CD4-positive, alpha-beta T cell treated with Interleukin-1 beta for 1 hour (primary cell): ENCODE measurements around the gene FER.
"Not testable (repeated sequence)": the region's sequence is repeated elsewhere in the genome, so short reads cannot be mapped to it uniquely, and the experiment has no call there.

ENCODE experiments used
- DNase-seq, 2 donors: peaks; one replicate each; pipeline ENCODE4 v3.0.0-alpha.2; 2020 to 2022

The FER gene

DNA sequence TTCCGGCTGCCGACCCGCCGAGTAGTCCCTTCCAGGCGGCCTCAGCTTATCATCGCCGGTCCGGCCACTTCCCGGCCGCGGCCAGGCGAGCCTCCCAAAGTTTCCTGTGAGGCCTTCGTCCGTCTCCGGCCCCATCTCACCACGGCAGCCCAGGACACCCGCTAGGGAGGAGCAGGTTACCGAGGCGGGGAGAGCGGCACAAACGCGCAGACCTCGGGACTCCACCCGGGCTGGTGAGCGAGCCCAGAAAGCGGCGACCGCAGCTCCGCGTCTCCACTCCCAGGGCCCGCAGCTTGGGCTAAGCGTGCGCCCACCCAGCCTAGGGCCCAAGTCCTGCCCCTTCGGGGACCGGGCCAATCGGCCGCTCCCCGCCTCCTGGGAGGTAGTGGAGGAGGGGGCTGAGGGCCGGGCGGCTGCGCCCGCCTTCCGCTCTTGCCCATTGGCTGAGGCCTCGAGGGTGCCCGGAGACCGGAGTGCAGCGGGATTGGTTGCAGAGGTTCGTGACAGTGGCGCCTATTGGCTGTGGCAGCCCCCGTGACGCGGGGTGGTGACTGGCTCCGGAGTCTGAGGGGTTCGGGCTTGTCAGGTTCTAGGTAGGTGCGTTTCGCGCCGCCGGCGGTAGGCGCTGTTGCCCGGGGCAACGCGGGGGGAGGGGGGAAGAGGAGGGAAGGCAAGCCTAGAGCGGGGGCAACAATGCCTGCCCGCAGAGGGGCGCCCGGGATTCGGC, 867 bp downstream of the FER start:
- DNase-seq = peak; percentile 99

GRCh38 chr5:108749128-108749861, 1.6 kb downstream of the FER start:
- peak in 1 of 2 donors; percentile 59 for DNase-seq

DNA sequence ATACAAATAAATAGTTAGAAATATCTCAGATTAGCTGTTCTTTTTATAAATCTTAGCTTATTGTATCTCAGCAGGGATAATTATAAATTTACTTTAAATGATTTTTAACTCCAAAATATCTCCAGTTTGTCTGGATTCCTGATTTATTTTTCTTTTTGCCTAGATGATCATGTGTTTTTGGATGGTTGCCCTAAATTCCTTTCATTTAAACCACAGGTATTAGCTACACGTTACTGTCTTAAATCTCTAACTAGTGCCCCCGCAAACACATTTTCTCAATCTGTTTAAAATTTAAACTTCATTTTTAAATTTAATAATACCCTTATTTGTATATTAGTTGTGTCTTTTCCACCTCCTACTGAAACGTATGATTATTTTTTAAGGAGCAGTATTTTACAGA, 5.6 kb downstream of the FER start:
- DNase-seq = no peak

- DNase-seq = no peak
Measured at GRCh38 chr5:108753877-108754276, 6.2 kb downstream of the FER start.

- DNase-seq = peak in 1 of 2 donors; percentile 7
Measured at GRCh38 chr5:108760512-108760911, 12.8 kb downstream of the FER start.

- no peak for DNase-seq
Measured at GRCh38 chr5:108762660-108763059, 15.0 kb downstream of the FER start.

- DNase-seq = no peak
Measured at GRCh38 chr5:108763222-108763916, 15.7 kb downstream of the FER start.

DNA sequence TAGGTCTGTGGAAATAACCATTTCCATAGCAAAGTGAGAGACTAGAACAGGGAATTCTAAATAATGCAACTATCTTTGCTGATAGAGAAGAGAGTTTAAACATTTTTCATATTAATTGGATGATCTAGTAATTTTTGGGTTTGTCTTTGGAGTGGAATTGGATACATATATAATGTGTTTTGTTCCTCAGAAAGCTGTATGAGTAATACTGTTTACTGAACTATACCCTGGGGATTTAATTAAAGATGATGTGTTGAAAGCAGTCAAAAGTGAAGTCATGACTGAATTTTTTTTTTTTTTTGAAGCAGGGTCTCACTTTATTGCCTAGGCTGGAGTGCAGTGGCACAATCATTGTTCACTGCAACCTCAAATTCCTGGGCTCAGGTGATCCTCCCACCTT, 17.9 kb downstream of the FER start:
- no peak for DNase-seq

DNA sequence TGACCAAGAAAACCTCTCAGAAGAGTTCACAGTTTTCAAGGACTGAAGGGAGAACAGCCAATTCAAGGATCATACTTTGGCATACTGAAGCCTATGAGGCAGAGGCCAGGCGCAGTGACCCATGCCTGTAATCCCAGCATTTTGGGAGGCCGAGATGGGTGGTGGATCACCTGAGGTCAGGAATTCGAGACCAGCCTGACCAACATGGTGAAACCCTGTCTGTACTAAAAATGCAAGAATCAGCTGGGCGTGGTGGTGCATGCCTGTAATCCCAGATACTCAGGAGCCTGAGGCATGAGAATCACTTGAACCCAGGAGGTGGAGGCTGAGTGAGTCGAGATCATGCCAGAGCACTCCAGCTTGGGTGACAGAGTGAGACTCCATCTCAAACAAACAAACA, 19.2 kb downstream of the FER start:
- not testable (repeated sequence) for DNase-seq

DNA sequence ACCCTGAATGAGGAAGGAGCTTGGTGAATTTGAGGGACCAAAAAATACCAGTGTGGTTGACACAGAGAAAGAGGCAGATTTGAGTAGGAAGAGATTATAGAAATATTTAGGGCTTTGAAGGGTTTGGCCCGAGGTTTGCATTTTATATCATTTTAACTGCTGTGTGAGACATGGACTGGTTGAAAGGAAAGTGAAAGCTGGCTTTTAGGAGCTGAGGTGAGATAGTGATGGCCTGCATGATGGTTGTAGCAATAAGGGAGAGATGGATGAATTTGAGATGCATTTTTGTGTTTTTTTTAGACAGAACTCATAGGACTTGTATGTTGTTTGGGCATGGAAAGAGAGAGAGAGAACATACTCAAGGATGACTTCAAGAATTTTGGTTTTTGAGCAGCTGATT, 21.7 kb downstream of the FER start:
- no peak for DNase-seq

DNA sequence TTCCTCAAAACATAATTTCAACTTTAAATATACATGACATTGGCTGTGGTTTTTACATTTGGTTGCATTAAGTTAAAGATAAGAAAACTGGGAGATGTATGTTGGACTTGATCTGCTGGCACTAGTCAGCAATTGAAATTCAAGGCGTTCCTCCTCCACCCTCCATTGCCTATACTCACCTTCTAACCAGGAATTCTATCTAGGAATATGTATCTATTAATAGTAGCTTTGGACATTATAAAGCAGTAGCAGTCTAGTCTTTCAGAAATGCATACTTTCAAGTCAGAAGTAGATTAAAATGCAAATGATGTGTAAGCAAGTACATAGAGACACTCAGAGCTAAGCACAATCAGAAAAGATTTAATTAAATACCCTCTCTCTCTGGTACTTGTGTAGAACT, 24.9 kb downstream of the FER start:
- DNase-seq = no peak

DNA sequence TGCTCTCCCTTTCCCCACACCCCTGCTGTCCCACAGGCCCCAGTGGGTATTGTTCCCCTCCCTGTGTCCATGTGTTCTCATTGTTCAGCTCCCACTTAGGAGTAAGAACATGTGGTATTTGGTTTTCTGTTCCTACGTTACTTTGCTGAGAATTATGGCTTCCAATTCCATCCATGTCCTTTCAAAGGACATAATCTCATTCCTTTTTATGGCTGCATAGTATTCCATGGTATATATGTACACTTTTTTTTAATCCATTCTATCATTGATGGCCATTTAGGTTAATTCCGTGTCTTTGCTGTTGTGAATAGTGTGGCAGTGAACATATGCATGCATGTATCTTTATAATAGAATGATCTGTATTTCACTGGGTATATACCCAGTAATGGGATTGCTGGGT, 25.6 kb downstream of the FER start:
- DNase-seq = no peak

DNA sequence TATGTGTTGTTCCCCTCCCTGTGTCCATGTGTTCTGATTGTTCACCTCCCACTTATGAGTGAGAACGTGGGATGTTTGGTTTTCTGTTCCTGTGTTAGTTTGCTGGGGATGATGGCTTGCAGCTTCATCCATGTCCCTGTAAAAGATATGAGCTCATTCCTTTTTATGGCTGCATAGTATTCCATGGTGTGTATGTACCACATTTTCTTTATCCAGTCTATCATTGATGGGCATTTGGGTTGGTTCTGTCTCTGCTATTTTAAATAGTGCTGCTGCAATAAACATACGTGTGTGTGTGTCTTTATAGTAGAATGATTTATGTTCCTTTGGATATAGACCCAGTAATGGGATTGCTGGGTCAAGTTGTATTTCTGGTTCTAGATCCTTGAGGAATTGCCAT, 26.4 kb downstream of the FER start:
- DNase-seq = not testable (repeated sequence)

- not testable (repeated sequence) for DNase-seq
Measured at GRCh38 chr5:108777582-108777981, 29.9 kb downstream of the FER start.

DNA sequence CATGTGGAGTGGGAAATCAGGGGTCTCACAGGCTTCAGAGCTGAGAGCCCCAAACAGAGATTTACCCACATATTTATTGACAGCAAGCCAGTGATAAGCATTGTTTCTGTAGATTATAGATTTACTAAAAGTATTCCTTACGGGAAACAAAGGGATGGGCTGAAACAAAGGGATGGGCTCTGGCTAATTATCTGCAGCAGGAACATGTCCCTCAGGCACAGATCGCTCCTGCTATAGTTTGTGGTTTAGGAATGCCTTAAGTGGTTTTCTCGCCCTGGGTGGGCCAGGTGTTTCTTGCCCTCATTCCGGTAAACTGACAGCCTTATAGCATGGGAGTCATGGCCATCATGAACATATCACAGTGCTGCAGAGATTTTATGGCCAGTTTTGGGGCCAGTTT, 36.9 kb downstream of the FER start:
- DNase-seq = not testable (repeated sequence)

DNA sequence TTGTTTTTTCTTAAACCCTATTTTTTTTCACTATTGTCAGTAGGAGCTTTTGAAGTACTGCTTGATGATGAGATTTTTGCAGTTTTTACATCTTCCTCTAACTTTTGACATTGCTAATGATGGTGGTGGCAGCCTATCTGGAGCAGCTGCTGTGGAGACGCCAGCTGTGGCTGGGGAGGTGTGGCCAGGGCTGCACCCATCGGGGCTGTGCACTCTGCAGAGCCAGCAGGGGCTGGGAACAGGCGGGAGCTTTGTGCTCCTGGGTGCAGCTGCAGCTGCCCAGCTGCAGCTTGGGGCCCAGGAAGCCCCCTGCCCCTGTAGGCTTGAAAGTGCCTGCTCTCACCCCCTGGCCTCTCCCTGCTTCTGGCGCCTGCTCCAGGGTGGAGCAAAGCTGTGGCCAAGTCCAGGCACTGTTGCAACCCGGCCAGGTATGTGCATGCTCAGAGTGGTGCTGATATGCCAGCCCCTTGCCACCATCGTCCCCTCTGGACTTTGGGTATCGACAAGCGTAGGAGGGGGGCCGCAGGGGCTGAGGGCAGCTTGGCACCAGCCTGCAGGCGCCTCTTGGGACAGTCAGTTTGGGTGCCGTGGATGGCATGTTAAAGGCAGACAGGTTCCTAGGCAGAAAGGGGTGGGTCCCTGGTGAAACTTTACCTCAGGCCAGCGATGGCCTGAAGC, 39.2 kb downstream of the FER start:
- no peak for DNase-seq

DNA sequence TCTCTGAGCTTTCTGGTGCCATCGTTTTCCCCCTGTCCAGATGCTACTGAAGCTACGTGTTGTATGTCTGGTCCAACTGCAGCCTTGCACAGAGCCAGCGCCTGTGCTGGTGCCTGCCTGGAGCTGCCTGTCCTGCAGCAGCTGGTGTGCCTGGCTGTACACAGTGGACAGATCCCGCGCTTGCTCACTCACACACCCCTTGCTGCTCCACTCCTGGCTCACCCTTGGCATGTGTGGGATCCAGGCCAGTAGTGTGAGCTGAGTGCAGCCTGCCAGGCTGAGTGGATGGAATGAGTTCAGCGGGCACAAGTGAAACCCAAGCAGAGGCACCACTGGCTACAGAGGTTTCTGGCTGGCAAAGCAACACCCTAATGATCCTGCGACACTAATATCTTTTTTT, 40.4 kb downstream of the FER start:
- no peak for DNase-seq

GRCh38 chr5:108793207-108793606, 45.5 kb downstream of the FER start:
- no peak for DNase-seq

DNA sequence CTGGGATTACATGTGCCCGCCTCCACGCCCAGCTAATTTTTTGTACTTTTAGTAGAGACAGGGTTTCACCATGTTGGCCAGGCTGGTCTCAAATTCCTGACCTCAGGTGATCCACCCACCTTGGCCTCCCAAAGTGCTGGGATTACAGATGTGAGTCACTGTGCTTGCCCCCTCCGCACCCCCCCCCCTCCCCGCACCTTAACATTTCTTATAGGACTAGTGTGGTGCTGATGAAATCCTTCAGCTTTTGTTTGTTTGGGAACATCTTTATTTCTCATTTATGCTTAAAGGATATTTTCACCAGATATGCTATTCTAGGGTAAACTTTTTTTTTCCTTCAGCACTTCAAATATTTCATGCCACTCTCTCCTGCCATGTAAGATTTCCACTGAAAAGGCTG, 46.7 kb downstream of the FER start:
- DNase-seq = not testable (repeated sequence)

DNA sequence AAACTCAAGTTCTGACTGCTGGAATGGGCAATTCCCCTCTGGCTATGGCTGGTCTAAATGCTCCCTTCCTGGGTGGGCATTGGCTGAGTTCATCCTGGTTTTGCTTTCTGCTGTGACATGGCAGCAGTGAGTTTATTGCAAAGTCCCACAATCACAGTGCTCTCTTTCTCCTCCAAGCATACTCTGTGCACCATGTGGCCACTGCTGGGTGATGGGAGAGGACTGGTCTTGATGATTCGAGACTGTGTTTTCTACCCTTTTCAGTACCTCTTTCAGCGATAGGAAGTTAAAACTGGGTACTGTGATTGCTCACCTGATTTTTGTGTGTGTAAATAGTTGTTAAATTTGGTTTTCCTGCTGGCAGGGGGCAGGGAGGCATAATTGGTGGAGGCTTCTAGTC, 49.7 kb downstream of the FER start:
- DNase-seq = no peak

DNA sequence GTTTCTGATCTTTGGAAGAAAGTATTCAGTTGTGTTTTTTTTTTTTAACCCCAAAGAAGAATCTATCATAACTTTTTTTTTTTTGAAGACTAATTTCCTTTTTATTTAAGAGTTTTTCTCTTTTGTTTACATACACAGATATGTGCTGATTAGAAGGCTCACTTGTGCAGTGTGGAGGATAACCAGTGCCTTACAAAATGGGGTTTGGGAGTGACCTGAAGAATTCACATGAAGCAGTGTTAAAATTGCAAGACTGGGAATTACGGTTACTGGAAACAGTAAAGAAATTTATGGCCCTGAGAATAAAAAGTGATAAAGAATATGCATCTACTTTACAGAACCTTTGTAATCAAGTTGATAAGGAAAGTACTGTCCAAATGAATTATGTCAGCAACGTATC, 50.3 kb downstream of the FER start:
- DNase-seq = no peak

DNA sequence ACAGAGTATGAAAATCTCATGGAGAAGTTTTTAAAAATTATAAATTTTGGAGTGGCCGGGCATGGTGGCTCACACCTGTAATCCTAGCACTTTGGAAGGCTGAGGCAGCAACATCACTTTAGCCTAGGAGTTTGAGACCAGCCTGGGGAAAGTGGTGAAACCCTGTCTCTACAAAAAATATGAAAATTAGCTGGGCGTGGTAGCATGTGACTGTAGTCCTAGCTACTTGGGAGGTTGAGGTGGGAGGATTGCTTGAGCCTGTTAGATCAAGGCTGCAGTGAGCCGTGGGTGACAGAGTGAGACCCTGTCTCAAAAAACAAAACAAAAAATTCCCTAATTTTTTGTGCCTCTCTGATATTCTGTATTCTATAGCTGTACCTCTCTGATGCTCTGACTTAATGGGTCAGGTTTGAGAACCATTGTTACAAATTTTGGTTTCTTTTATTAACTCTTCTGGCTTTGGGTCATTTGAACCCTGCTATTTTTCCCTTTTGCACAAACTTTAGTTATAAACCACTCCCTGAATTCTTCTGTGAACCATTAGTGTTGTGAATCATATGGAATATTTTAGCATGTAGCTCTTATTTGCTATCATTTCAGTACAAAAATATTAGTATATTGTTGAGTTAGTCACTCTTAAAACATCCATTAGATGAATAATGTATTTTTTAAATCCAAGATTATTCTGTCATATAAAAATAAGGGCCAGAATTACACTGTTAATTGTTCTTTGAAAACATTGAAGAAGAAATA, 51.0 kb downstream of the FER start:
- no peak for DNase-seq

GRCh38 chr5:108801301-108801700, 53.6 kb downstream of the FER start:
- DNase-seq = no peak
